GM23338 (cell line): ENCODE measurements around the gene EIF2AK3. TPM values are rescaled to one million over a fixed set of nuclear protein-coding genes. Genes with fewer than 3 reads are reported as not detected.

Experiments
- ATAC-seq: fragments of 200-7000 bp; cut with Tn5 transposase; 3 replicates; pipeline ENCODE4 v1.9.1; 2020
- DNase-seq: peaks from one replicate; pipeline ENCODE4 v3.0.0-alpha.2; 2015; ENCODE audit warnings: low spot score
- H2AFZ ChIP-seq: fragments of 200-600 bp; sonication (generic); 2 replicates; pipeline ENCODE4 v1.8.0; 2016; ENCODE audit warnings: antibody characterized with exemption, mild to moderate bottlenecking, moderate library complexity
- H3F3A ChIP-seq: fragments of 200-600 bp; sonication (generic); replicated peaks from 2 replicates; pipeline ENCODE4 v1.8.0; 2017; ENCODE audit warnings: antibody characterized with exemption, mixed run types, low read depth
- H3K27ac ChIP-seq: fragments of 200-600 bp; sonication (generic); 2 replicates; pipeline ENCODE4 v1.6.1; 2016; ENCODE audit warnings: low read depth
- H3K27me3 ChIP-seq: fragments of 200-600 bp; sonication (generic); 2 replicates; pipeline ENCODE4 v1.8.0; 2016; ENCODE audit warnings: mild to moderate bottlenecking, mixed run types, moderate library complexity; ENCODE audit not compliant: insufficient read depth
- H3K36me3 ChIP-seq: fragments of 200-600 bp; sonication (generic); 2 replicates; pipeline ENCODE4 v1.8.0; 2016; ENCODE audit warnings: mild to moderate bottlenecking; ENCODE audit not compliant: insufficient read depth
- H3K4me1 ChIP-seq: fragments of 200-600 bp; sonication (generic); 2 replicates; pipeline ENCODE4 v1.8.0; 2016; ENCODE audit warnings: mild to moderate bottlenecking, moderate library complexity; ENCODE audit not compliant: insufficient read depth
- H3K4me2 ChIP-seq: fragments of 200-600 bp; sonication (generic); 2 replicates; pipeline ENCODE4 v1.7.1; 2017; ENCODE audit warnings: mixed run types
- H3K4me3 ChIP-seq: fragments of 200-600 bp; sonication (generic); 2 replicates; pipeline ENCODE4 v1.6.1; 2016; ENCODE audit warnings: mixed run types
- H3K79me2 ChIP-seq: fragments of 200-600 bp; sonication (generic); replicated peaks from 2 replicates; pipeline ENCODE4 v1.8.0; 2017; ENCODE audit warnings: mild to moderate bottlenecking; ENCODE audit not compliant: insufficient read depth
- H3K9me2 ChIP-seq: fragments of 200-600 bp; sonication (generic); 2 replicates; pipeline ENCODE4 v1.8.0; 2017; ENCODE audit not compliant: insufficient read depth
- H4K20me1 ChIP-seq: fragments of 200-600 bp; sonication (generic); replicated peaks from 2 replicates; pipeline ENCODE4 v1.8.0; 2017; ENCODE audit warnings: mild to moderate bottlenecking; ENCODE audit not compliant: insufficient read depth
- H3K27ac Mint-ChIP-seq: 2 replicates; pipeline ENCODE4 v1.8.0; 2020; ENCODE audit warnings: inconsistent platforms, mild to moderate bottlenecking, moderate library complexity, mixed read lengths
- H3K27me3 Mint-ChIP-seq: 3 replicates; pipeline ENCODE4 v1.8.0; 2022; ENCODE audit warnings: low read depth, mild to moderate bottlenecking, moderate library complexity, mixed read lengths, inconsistent platforms; ENCODE audit not compliant: insufficient read depth, poor library complexity
- H3K36me3 Mint-ChIP-seq: 3 replicates; pipeline ENCODE4 v1.8.0; 2021; ENCODE audit warnings: low read depth, mild to moderate bottlenecking, inconsistent platforms, moderate library complexity, mixed read lengths
- H3K4me1 Mint-ChIP-seq: 3 replicates; pipeline ENCODE4 v1.8.0; 2020; ENCODE audit warnings: mild to moderate bottlenecking, inconsistent platforms, mixed read lengths
- H3K4me3 Mint-ChIP-seq: 3 replicates; pipeline ENCODE4 v1.8.0; 2021; ENCODE audit warnings: moderate library complexity, mild to moderate bottlenecking, inconsistent platforms, mixed read lengths
- H3K9me3 Mint-ChIP-seq: 3 replicates; pipeline ENCODE4 v1.8.0; 2020; ENCODE audit warnings: moderate library complexity, mild to moderate bottlenecking, inconsistent platforms, mixed read lengths
- CREB1 ChIP-seq: fragments of 250-450 bp; sonication (Bioruptor Pico); IDR thresholded peaks from 2 replicates; pipeline ENCODE4 v1.5.0; 2020; ENCODE audit warnings: low read depth, mild to moderate bottlenecking, moderate library complexity
- CTCF ChIP-seq, 2 experiments: fragments of 200-600 bp in 1 of 2; sonication (generic) in 1 of 2; conservative IDR thresholded peaks; 2 replicates each; pipeline versions ENCODE4 v1.5.1 to v1.6.1; 2016 to 2017; ENCODE audit warnings: antibody characterized with exemption in 2 of 2, low read depth in 2 of 2, mild to moderate bottlenecking in 2 of 2, moderate library complexity in 1 of 2
- ETS1 ChIP-seq: IDR thresholded peaks from 2 replicates; pipeline ENCODE4 v1.6.1; 2016; ENCODE audit warnings: antibody characterized with exemption
- EZH2 ChIP-seq: fragments of 200-600 bp; sonication (generic); IDR thresholded peaks from one replicate; pipeline ENCODE4 v1.8.0; 2017; ENCODE audit warnings: antibody characterized with exemption, mild to moderate bottlenecking, low read depth; ENCODE audit not compliant: unreplicated experiment
- EZH2phosphoT487 ChIP-seq: fragments of 200-600 bp; sonication (generic); IDR thresholded peaks from one replicate; pipeline ENCODE4 v1.8.1; 2018; ENCODE audit warnings: antibody characterized with exemption; ENCODE audit not compliant: unreplicated experiment
- JUNB ChIP-seq: IDR thresholded peaks from one replicate; pipeline ENCODE4 v1.6.1; 2016; ENCODE audit warnings: antibody characterized with exemption; ENCODE audit not compliant: unreplicated experiment
- NANOG ChIP-seq: IDR thresholded peaks from 2 replicates; pipeline ENCODE4 v1.6.1; 2016; ENCODE audit warnings: antibody characterized with exemption, borderline replicate concordance
- POLR2AphosphoS5 ChIP-seq: IDR thresholded peaks from 2 replicates; pipeline ENCODE4 v1.6.1; 2016; ENCODE audit warnings: antibody characterized with exemption, low read depth
- STAT1 ChIP-seq: IDR thresholded peaks from one replicate; pipeline ENCODE4 v1.6.1; 2016; ENCODE audit warnings: antibody characterized with exemption; ENCODE audit not compliant: unreplicated experiment
- ZNF114 ChIP-seq: fragments of 250-450 bp; sonication (Bioruptor Pico); IDR thresholded peaks from 2 replicates; pipeline ENCODE4 v1.5.0; 2020; ENCODE audit warnings: mild to moderate bottlenecking, moderate library complexity
- ZNF331 ChIP-seq: fragments of 250-450 bp; sonication (Bioruptor Pico); IDR thresholded peaks from 2 replicates; pipeline ENCODE4 v1.5.0; 2020; ENCODE audit warnings: low read depth, mild to moderate bottlenecking, moderate library complexity
- ZNF462 ChIP-seq: fragments of 250-450 bp; sonication (Bioruptor Pico); IDR thresholded peaks from 2 replicates; pipeline ENCODE4 v1.5.0; 2020; ENCODE audit warnings: mild to moderate bottlenecking, moderate library complexity
- polyA plus RNA-seq: library from polyadenylated mRNA; unstranded; fragments of >200 nt; fragmentation: Nextera tagmentation; extraction: Ambion mirVana; gene quantifications from 2 replicates; pipeline ENCODE4 v1.2.1, GENCODE V29; 2016
- total RNA-seq: library from RNA; depleted of rRNA; stranded (reverse); fragments of >200 nt; shearing (Covaris generic); gene quantifications from 2 replicates; pipeline ENCODE4 v1.2.3, GENCODE V29; 2014

EIF2AK3 gene
- total and polyA plus RNA-seq, 2 experiments from 2014 or later: 5.9 to 24.2 TPM

- TF ChIP-seq ETS1 (no peak), EZH2phosphoT487 (no peak), CREB1 (no peak), EZH2 (no peak), STAT1 (no peak)
Observed at GRCh38 chr2:88596141-88596830, 31.0 kb downstream of the EIF2AK3 start (continued).

GRCh38 chr2:88591698-88592097, 35.6 kb downstream of the EIF2AK3 start:
- Mint-ChIP-seq H3K27me3 (no peaks in the 10 kb centered on the region), H3K27ac (no peak overlapping the region), H3K4me1 (no peaks in the 10 kb centered on the region; the same call in 2 of the 3 replicates), H3K4me3 (no peak overlapping the region), H3K9me3 (no peaks in the 10 kb centered on the region), H3K36me3 (peaks cover 31% of the 10 kb centered on the region)
- Histone ChIP-seq H3K4me1 (no peaks in the 10 kb centered on the region), H4K20me1 (no peaks in the 10 kb centered on the region), H3K9me2 (no peaks in the 10 kb centered on the region), H3K27ac (no peak overlapping the region; the same call in 1 of the 2 replicates), H3K4me2 (no peak overlapping the region), H3K4me3 (no peak overlapping the region), H3F3A (no peaks in the 10 kb centered on the region), H3K27me3 (no peaks in the 10 kb centered on the region), H3K36me3 (peaks cover 13% of the 10 kb centered on the region), H3K79me2 (no peaks in the 10 kb centered on the region), H2AFZ (no peak overlapping the region)
- ATAC-seq (no peak), DNase-seq (no peak)
- no peak for TF ChIP-seq ZNF331 (CRISPR knock-in tag)
- no peak for TF ChIP-seq CREB1
- no peak for TF ChIP-seq ZNF114 (CRISPR knock-in tag)
- no peak for TF ChIP-seq NANOG
- TF ChIP-seq ZNF462 (CRISPR knock-in tag): no peak
- no peak for TF ChIP-seq EZH2phosphoT487
- no peak for TF ChIP-seq ETS1
- TF ChIP-seq CTCF (conservative IDR thresholded peaks at IDR 0.05; ENCODE audit: low read depth in 2 of 2): no peak
- no peak for TF ChIP-seq POLR2AphosphoS5
- TF ChIP-seq JUNB: no peak
